Endothelial cell of umbilical vein (primary cell): ENCODE measurements around the gene LRRC34. TPM values are rescaled to one million over a fixed set of nuclear protein-coding genes. Genes with fewer than 3 reads are reported as not detected.

Source experiments
- BruUV-seq: library from RNA; stranded (reverse); fragments of 400-500 nt; replicated peaks from 2 replicates; lab custom pipeline; 2021; lab: Mats Ljungman, UMichigan
- CTCF ChIA-PET: fragments of 300-600, 350-600 bp; sonication (Branson Sonifier 250); formaldehyde crosslinking; loops from one replicate; lab custom pipeline; 2021; ENCODE audit warnings: antibody characterized with exemption, inconsistent platforms; lab: Charles Lee
- POLR2A ChIA-PET: fragments of 300-600, 350-600 bp; sonication (Branson Sonifier 250); formaldehyde crosslinking; loops from one replicate; lab custom pipeline; 2021; ENCODE audit warnings: antibody characterized with exemption, inconsistent platforms; lab: Charles Lee
- DNase-seq: peaks from one replicate; pipeline ENCODE4 v3.0.0-alpha.2; 2011; ENCODE audit warnings: low read depth, low spot score
- FAIRE-seq: peaks from 2 replicates; lab custom pipeline; 2011; peaks lifted over from hg19 to GRCh38; lab: Jason Lieb, UNC
- H2AFZ ChIP-seq: 2 replicates; pipeline ENCODE4 v1.6.0; 2012; ENCODE audit warnings: low read depth, low read length, control low read depth, inconsistent platforms
- H3K27ac ChIP-seq: 2 replicates; pipeline ENCODE4 v1.5.1; 2011; ENCODE audit warnings: low read depth, mild to moderate bottlenecking, control low read depth, low read length, moderate library complexity; ENCODE audit not compliant: insufficient read depth
- H3K27me3 ChIP-seq, 2 experiments: 2 replicates each; pipeline versions ENCODE4 v1.6.0 to v1.6.1; 2011; ENCODE audit warnings: low read length in 2 of 2, mixed read lengths in 1 of 2; ENCODE audit not compliant: control insufficient read depth in 2 of 2, insufficient read depth in 2 of 2
- H3K36me3 ChIP-seq, 2 experiments: 2 replicates in 1 of 2; 3 replicates in 1 of 2; pipeline ENCODE4 v1.5.1; 2011; ENCODE audit warnings: low read length in 2 of 2, mild to moderate bottlenecking in 1 of 2, moderate library complexity in 1 of 2; ENCODE audit not compliant: control insufficient read depth in 2 of 2, insufficient read depth in 2 of 2; ENCODE audit errors: extremely low read depth in 1 of 2
- H3K4me1 ChIP-seq: 3 replicates; pipeline ENCODE4 v1.5.1; 2011; ENCODE audit warnings: mild to moderate bottlenecking, low read length; ENCODE audit not compliant: control insufficient read depth, insufficient read depth; ENCODE audit errors: extremely low read depth
- H3K4me2 ChIP-seq: 2 replicates; pipeline ENCODE4 v1.6.1; 2011; ENCODE audit warnings: low read length, control low read depth, mixed read lengths; ENCODE audit not compliant: insufficient read depth
- H3K4me3 ChIP-seq, 3 experiments: fragments of 200-600 bp in 1 of 3; sonication (generic), shearing (Covaris generic) in 1 of 3; replicated peaks in 1 of 3; 2 replicates each; pipeline ENCODE4 v1.5.1; 2011 to 2016; ENCODE audit warnings: control low read depth in 3 of 3, low read length in 3 of 3, mild to moderate bottlenecking in 2 of 3, inconsistent platforms in 1 of 3, low read depth in 1 of 3, moderate library complexity in 1 of 3; ENCODE audit not compliant: insufficient read depth in 1 of 3
- H3K79me2 ChIP-seq: 2 replicates; pipeline ENCODE4 v1.6.0; 2012; ENCODE audit warnings: low read length, inconsistent platforms; ENCODE audit not compliant: control insufficient read depth, insufficient read depth
- H3K9ac ChIP-seq: replicated peaks from 2 replicates; pipeline ENCODE3; 2011; ENCODE audit warnings: low read length, control low read depth; ENCODE audit not compliant: insufficient read depth; ENCODE audit errors: extremely low read depth
- H3K9me1 ChIP-seq: replicated peaks from 3 replicates; pipeline ENCODE4 v1.6.0; 2011; ENCODE audit warnings: mild to moderate bottlenecking, low read length; ENCODE audit not compliant: control insufficient read depth, insufficient read depth; ENCODE audit errors: extremely low read depth
- H3K9me3 ChIP-seq: replicated peaks from 2 replicates; pipeline ENCODE4 v1.5.1; 2012; ENCODE audit warnings: low read length, inconsistent platforms; ENCODE audit not compliant: control insufficient read depth, insufficient read depth
- H4K20me1 ChIP-seq: replicated peaks from 2 replicates; pipeline ENCODE3; 2011; ENCODE audit warnings: mild to moderate bottlenecking, low read length; ENCODE audit not compliant: control insufficient read depth, insufficient read depth; ENCODE audit errors: extremely low read depth
- EZH2 ChIP-seq: IDR thresholded peaks from 2 replicates; pipeline ENCODE4 v1.6.1; 2012; ENCODE audit warnings: borderline replicate concordance, low read depth, mild to moderate bottlenecking, moderate library complexity, low read length, inconsistent platforms; ENCODE audit not compliant: severe bottlenecking
- FOS ChIP-seq: IDR thresholded peaks from 2 replicates; pipeline ENCODE4 v1.6.1; 2011; ENCODE audit warnings: mild to moderate bottlenecking, low read length, moderate library complexity, borderline replicate concordance; ENCODE audit not compliant: insufficient read depth
- GATA2 ChIP-seq: IDR thresholded peaks from 2 replicates; pipeline ENCODE4 v1.7.0; 2011; ENCODE audit warnings: low read depth, mild to moderate bottlenecking, moderate library complexity, mixed read lengths, low read length; ENCODE audit not compliant: insufficient read length, insufficient read depth
- JUN ChIP-seq: IDR thresholded peaks from 2 replicates; pipeline ENCODE4 v1.6.1; 2011; ENCODE audit warnings: borderline replicate concordance, low read depth; ENCODE audit not compliant: insufficient read length, insufficient read depth
- MAX ChIP-seq: IDR thresholded peaks from 2 replicates; pipeline ENCODE4 v1.6.1; 2011; ENCODE audit not compliant: insufficient read depth, insufficient read length
- MYC ChIP-seq: IDR thresholded peaks from one replicate; pipeline ENCODE4 v1.6.1; 2011; ENCODE audit warnings: mild to moderate bottlenecking, low read depth, low read length
- POLR2A ChIP-seq: IDR thresholded peaks from 2 replicates; pipeline ENCODE4 v1.6.1; 2012; ENCODE audit warnings: low read depth, mild to moderate bottlenecking, control low read depth, low read length
- POLR2AphosphoS5 ChIP-seq: IDR thresholded peaks from 2 replicates; pipeline ENCODE4 v1.6.1; 2012; ENCODE audit warnings: low read depth, mild to moderate bottlenecking, control low read depth, low read length, moderate library complexity; ENCODE audit not compliant: insufficient read depth
- dilution Hi-C: fragments of 300-500 bp; cut with MboI; formaldehyde crosslinking; loops from one replicate; pipeline ENCODE4 v1.15.0; 2019; ENCODE audit warnings: low sequenced_read_pairs; ENCODE audit not compliant: extremely low pct_ligation_motif_present
- intact Hi-C: fragments of 100-400 bp; cut with micrococcal nuclease; formaldehyde crosslinking; loops from one replicate; pipeline ENCODE4 v1.10.0; 2022
- polyA plus RNA-seq, 4 experiments: library from polyadenylated mRNA; depleted of rRNA in 3 of 4; stranded (reverse) in 3 of 4; unstranded in 1 of 4; fragments of >200 nt; gene quantifications; 2 replicates each; pipeline versions ENCODE4 v1.2.1 to v1.2.3, GENCODE V29; 2011 to 2012; ENCODE audit warnings: missing spikeins in 1 of 4
- total RNA-seq: library from RNA; stranded (reverse); gene quantifications from 2 replicates; pipeline ENCODE4 v1.2.3, GENCODE V29; 2021
- TF ChIP-seq, protein P1 (sequence below), 2 donors: IDR thresholded peaks; 1 replicate in 1 of 2; 2 replicates in 1 of 2; pipeline ENCODE4 v1.5.1; 2011; ENCODE audit warnings: low read length in 2 of 2, mild to moderate bottlenecking in 2 of 2, moderate library complexity in 2 of 2, control low read depth in 1 of 2, inconsistent platforms in 1 of 2, low read depth in 1 of 2; ENCODE audit not compliant: insufficient read depth in 1 of 2; ENCODE audit errors: extremely low read depth in 1 of 2

Gene LRRC34
- total and polyA plus RNA-seq, 2 donors (not counting 3 experiments of a cell fraction or from before 2014, with no cell fraction given), result 0.72 to 2.5 TPM

GRCh38 chr3:169836078-169836941, 23.6 kb upstream of the LRRC34 start:
- Histone ChIP-seq H2AFZ (no peak overlapping the region), H3K9ac (no peak overlapping the region), H3K27me3 (peaks cover 7% of the 10 kb centered on the region in 2 experiments), H3K4me2 (no peak overlapping the region), H3K36me3 (no peaks in the 10 kb centered on the region), H4K20me1 (no peaks in the 10 kb centered on the region), H3K4me1 (no peaks in the 10 kb centered on the region), H3K4me3 (no peak overlapping the region), H3K79me2 (no peaks in the 10 kb centered on the region), H3K27ac (no peak overlapping the region), H3K9me3 (no peaks in the 10 kb centered on the region), H3K9me1 (no peaks in the 10 kb centered on the region)
- no TSS peak for BruUV-seq
- ChIA-PET CTCF (no interaction called here), POLR2A (no interaction called here)
- FAIRE-seq (no peak), DNase-seq (no peak)
- TF ChIP-seq EZH2, result no peak
- dilution Hi-C loops (no loop called here), intact Hi-C loops (no loop called here)

DNA sequence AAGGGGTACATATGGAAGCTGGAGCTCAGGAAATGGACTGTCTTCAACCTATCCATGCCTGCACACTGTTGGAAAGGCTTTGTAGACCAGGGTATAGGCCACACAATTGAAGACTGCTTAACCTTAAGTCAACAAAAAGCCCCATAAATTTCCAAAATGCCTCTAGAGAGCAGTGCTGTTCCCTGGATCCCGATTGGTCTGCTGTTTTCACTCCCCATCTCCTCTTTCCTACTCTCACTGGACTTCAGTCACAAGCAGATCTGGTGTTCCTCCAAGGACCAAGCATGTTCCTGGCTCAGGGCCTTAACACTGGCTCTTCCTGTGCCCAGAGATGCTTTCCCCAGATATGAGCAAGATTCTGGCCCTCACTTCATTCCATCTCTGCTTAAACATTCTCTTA, 22.8 kb upstream of the LRRC34 start:
- H2AFZ ChIP-seq, result no peak overlapping the region
- no TSS peak for BruUV-seq
- H3K4me3 ChIP-seq, result no peak overlapping the region
- peaks cover 4 to 5% of the 10 kb centered on the region in 2 experiments for H3K27me3 ChIP-seq
- H3K36me3 ChIP-seq, result no peaks in the 10 kb centered on the region
- dilution Hi-C loops, result no loop called here
- H3K4me1 ChIP-seq, result no peaks in the 10 kb centered on the region
- ChIA-PET POLR2A (no interaction called here), CTCF (no interaction called here)
- H3K27ac ChIP-seq, result no peak overlapping the region
- intact Hi-C loops, result no loop called here
- no peak overlapping the region for H3K4me2 ChIP-seq
- no peaks in the 10 kb centered on the region for H3K79me2 ChIP-seq
- FAIRE-seq, result no peak
- no peak for TF ChIP-seq POLR2AphosphoS5
- no peak for TF ChIP-seq EZH2
- no peak for TF ChIP-seq FOS
- no peak for TF ChIP-seq GATA2
- no peak for TF ChIP-seq MAX
- no peak for TF ChIP-seq MYC
- TF ChIP-seq, protein P1, sequence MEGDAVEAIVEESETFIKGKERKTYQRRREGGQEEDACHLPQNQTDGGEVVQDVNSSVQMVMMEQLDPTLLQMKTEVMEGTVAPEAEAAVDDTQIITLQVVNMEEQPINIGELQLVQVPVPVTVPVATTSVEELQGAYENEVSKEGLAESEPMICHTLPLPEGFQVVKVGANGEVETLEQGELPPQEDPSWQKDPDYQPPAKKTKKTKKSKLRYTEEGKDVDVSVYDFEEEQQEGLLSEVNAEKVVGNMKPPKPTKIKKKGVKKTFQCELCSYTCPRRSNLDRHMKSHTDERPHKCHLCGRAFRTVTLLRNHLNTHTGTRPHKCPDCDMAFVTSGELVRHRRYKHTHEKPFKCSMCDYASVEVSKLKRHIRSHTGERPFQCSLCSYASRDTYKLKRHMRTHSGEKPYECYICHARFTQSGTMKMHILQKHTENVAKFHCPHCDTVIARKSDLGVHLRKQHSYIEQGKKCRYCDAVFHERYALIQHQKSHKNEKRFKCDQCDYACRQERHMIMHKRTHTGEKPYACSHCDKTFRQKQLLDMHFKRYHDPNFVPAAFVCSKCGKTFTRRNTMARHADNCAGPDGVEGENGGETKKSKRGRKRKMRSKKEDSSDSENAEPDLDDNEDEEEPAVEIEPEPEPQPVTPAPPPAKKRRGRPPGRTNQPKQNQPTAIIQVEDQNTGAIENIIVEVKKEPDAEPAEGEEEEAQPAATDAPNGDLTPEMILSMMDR (IDR thresholded peaks at IDR 0.05; ENCODE audit: extremely low read depth in 1 of 2, insufficient read depth in 1 of 2, low read depth in 1 of 2, low read length in 2 of 2), result no peak
- TF ChIP-seq JUN, result no peak
- TF ChIP-seq POLR2A, result no peak
- no peaks in the 10 kb centered on the region for H3K9me1 ChIP-seq
- no peaks in the 10 kb centered on the region for H4K20me1 ChIP-seq
- H3K9ac ChIP-seq, result no peak overlapping the region
- no peaks in the 10 kb centered on the region for H3K9me3 ChIP-seq
- no peak for DNase-seq
